OCI-LY7 (cell line): Measurements from ENCODE around the gene PRAMEF9. TPM values are rescaled to one million over a fixed set of nuclear protein-coding genes. Genes with fewer than 3 reads are reported as not detected.
"Not testable (repeated sequence)": the region's sequence is repeated elsewhere in the genome, so short reads cannot be mapped to it uniquely, and the experiment has no call there.

ENCODE experiments used
- Bru-seq: library from RNA; stranded (reverse); fragments of 400-500 nt; gene quantifications from one replicate; lab custom pipeline; 2021; lab: Mats Ljungman, UMichigan
- BruChase-seq, 2 experiments: library from RNA; stranded (reverse); fragments of 400-500 nt; gene quantifications; one replicate each; lab custom pipeline; 2021; lab: Mats Ljungman, UMichigan
- BruUV-seq: library from RNA; stranded (reverse); fragments of 400-500 nt; replicated peaks from 2 replicates; lab custom pipeline; 2021; lab: Mats Ljungman, UMichigan
- CTCF ChIA-PET: fragments of 300-600 bp; sonication (Branson Sonifier 250); formaldehyde crosslinking; loops from one replicate; lab custom pipeline; 2022; ENCODE audit warnings: antibody characterized with exemption; ENCODE audit not compliant: unreplicated experiment; lab: Charles Lee
- POLR2A ChIA-PET: fragments of 300-600 bp; sonication (Branson Sonifier 250); formaldehyde crosslinking; loops from one replicate; lab custom pipeline; 2022; ENCODE audit warnings: antibody characterized with exemption; lab: Charles Lee
- DNase-seq: peaks from one replicate; pipeline ENCODE4 v3.0.0-alpha.2; 2015; ENCODE audit warnings: low spot score
- H2AFZ ChIP-seq: fragments of 200-600 bp; sonication (generic), shearing (Covaris generic); 2 replicates; pipeline ENCODE4 v1.6.1; 2014; ENCODE audit warnings: mild to moderate bottlenecking, antibody characterized with exemption, low read length, moderate library complexity
- H3K27ac ChIP-seq: fragments of 200-600 bp; sonication (generic); 2 replicates; pipeline ENCODE4 v1.5.1; 2014; ENCODE audit warnings: mixed run types, low read depth, mild to moderate bottlenecking, moderate library complexity, low read length, inconsistent platforms; ENCODE audit not compliant: poor library complexity, severe bottlenecking
- H3K36me3 ChIP-seq: fragments of 200-600 bp; sonication (generic); 2 replicates; pipeline ENCODE4 v1.6.1; 2014; ENCODE audit warnings: mild to moderate bottlenecking, antibody characterized with exemption, low read length, moderate library complexity, mixed read lengths; ENCODE audit not compliant: insufficient read depth
- H3K4me1 ChIP-seq: fragments of 200-600 bp; sonication (generic); 2 replicates; pipeline ENCODE4 v1.5.1; 2014; ENCODE audit warnings: mild to moderate bottlenecking, low read length; ENCODE audit not compliant: insufficient read depth, poor library complexity, severe bottlenecking
- H3K4me2 ChIP-seq: fragments of 200-600 bp; sonication (generic); 2 replicates; pipeline ENCODE4 v1.6.1; 2014; ENCODE audit warnings: mild to moderate bottlenecking, low read length
- H3K4me3 ChIP-seq: fragments of 200-600 bp; sonication (generic); 2 replicates; pipeline ENCODE4 v1.5.1; 2014; ENCODE audit warnings: mild to moderate bottlenecking, low read depth, low read length; ENCODE audit not compliant: poor library complexity, severe bottlenecking
- H3K79me2 ChIP-seq: fragments of 200-600 bp; sonication (generic); 2 replicates; pipeline ENCODE4 v1.6.1; 2016; ENCODE audit warnings: low read depth, mild to moderate bottlenecking, low read length, moderate library complexity, mixed read lengths; ENCODE audit not compliant: insufficient read depth
- H3K9me2 ChIP-seq: fragments of 200-600 bp; sonication (generic); 2 replicates; pipeline ENCODE4 v1.6.1; 2016; ENCODE audit warnings: mild to moderate bottlenecking, low read length, mixed read lengths; ENCODE audit not compliant: insufficient read depth
- H3K9me3 ChIP-seq: fragments of 200-600 bp; sonication (generic); 2 replicates; pipeline ENCODE4 v1.6.1; 2014; ENCODE audit warnings: mild to moderate bottlenecking, mixed run types, low read length, mixed read lengths
- H4K20me1 ChIP-seq: fragments of 200-600 bp; sonication (generic); 2 replicates; pipeline ENCODE4 v1.6.1; 2014; ENCODE audit warnings: mild to moderate bottlenecking, antibody characterized with exemption, low read length, moderate library complexity, mixed read lengths; ENCODE audit not compliant: insufficient read depth
- intact Hi-C: fragments of 100-400 bp; cut with micrococcal nuclease; formaldehyde crosslinking; loops from one replicate; pipeline ENCODE4 v1.10.0; 2022; ENCODE audit not compliant: unreplicated experiment
- long read RNA-seq: library from polyadenylated mRNA; stranded (forward); transcript quantifications from one replicate; pipeline ENCODE4 v2.0.0, GENCODE V29; 2022
- total RNA-seq, 2 experiments: library from RNA; depleted of rRNA in 1 of 2; stranded (reverse); fragments of >200 nt in 1 of 2; shearing (Covaris generic) in 1 of 2; gene quantifications; 2 replicates each; pipeline ENCODE4 v1.2.3, GENCODE V29; 2014 to 2022

The PRAMEF9 gene
- total RNA-seq (2014; rRNA removed; shearing (Covaris generic)) (not detected in 2 replicates), total RNA-seq (2022) (not detected in 2 replicates), Bru-seq, nascent RNA (not detected), BruChase-seq, experiment 1, labeled RNA remaining after a 6-hour chase (not detected), BruChase-seq, experiment 2, labeled RNA remaining after a 2-hour chase (not detected)
- long read RNA-seq: 0 reads

DNA sequence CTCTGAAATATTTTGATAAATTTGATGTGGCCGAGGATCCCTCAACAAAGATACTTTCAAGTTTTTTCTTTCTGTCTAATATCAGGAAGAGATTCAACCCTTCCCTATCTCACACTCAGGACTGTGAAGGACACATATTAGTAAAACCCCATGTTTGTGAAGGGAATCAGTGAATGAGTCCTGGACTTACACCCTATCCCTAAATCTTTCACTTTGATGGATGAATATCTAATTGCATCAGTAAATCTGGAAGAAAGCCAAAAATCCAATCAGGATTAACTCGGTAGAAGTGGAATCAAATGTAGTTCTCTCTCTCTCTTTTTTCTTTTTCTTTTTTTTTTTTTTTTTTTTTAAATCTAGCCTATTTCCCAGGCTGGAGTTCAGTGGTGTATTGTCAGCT lies at the start of gene PRAMEF9:
PRAMEF9 (plus strand) TSS at position 301 of the 400 bp plus-strand sequence. CDS start 3,433 bp downstream, outside the sequence.
- intact Hi-C loops, H4K20me1 ChIP-seq, H2AFZ ChIP-seq, POLR2A ChIA-PET, CTCF ChIA-PET, H3K4me3 ChIP-seq, DNase-seq, H3K27ac ChIP-seq, H3K36me3 ChIP-seq, BruUV-seq, H3K9me3 ChIP-seq, H3K4me2 ChIP-seq, H3K9me2 ChIP-seq, H3K79me2 ChIP-seq, H3K4me1 ChIP-seq: not testable (repeated sequence)

- CTCF ChIA-PET, H3K79me2 ChIP-seq, POLR2A ChIA-PET, H3K4me3 ChIP-seq, H3K4me2 ChIP-seq, H4K20me1 ChIP-seq, BruUV-seq, H3K4me1 ChIP-seq, H3K36me3 ChIP-seq, H2AFZ ChIP-seq, H3K9me3 ChIP-seq, H3K9me2 ChIP-seq, DNase-seq, intact Hi-C loops, H3K27ac ChIP-seq: not testable (repeated sequence)
Observed at GRCh38 chr1:13155909-13156308, 15.7 kb upstream of the PRAMEF9 start, which contains the start of gene PRAMEF26. Gene PRAMEF26, minus strand, starts transcription at chr1:13156009. Its CDS starts 2,914 bp downstream, at chr1:13153095.

- H2AFZ ChIP-seq, H3K4me1 ChIP-seq, H3K27ac ChIP-seq, H3K36me3 ChIP-seq, BruUV-seq, H3K4me3 ChIP-seq, H3K9me2 ChIP-seq, POLR2A ChIA-PET, H3K4me2 ChIP-seq, H3K9me3 ChIP-seq, H4K20me1 ChIP-seq, intact Hi-C loops, CTCF ChIA-PET, DNase-seq, H3K79me2 ChIP-seq: not testable (repeated sequence)
Observed at GRCh38 chr1:13165531-13165930, 6.1 kb upstream of the PRAMEF9 start, which contains the start of gene HNRNPCL4. Gene HNRNPCL4, minus strand, starts transcription at chr1:13165631. Its CDS starts 164 bp downstream, at chr1:13165467.

- DNase-seq, POLR2A ChIA-PET, H3K79me2 ChIP-seq, intact Hi-C loops, H2AFZ ChIP-seq, H4K20me1 ChIP-seq, H3K4me1 ChIP-seq, H3K4me2 ChIP-seq, H3K36me3 ChIP-seq, H3K9me3 ChIP-seq, H3K9me2 ChIP-seq, BruUV-seq, H3K27ac ChIP-seq, H3K4me3 ChIP-seq, CTCF ChIA-PET: not testable (repeated sequence)
Observed at GRCh38 chr1:13201309-13201708, 29.7 kb downstream of the PRAMEF9 start, which contains the start of gene PRAMEF13. Gene PRAMEF13, minus strand, starts transcription at chr1:13201409. Its CDS starts 1,820 bp downstream, at chr1:13199589.

GRCh38 chr1:13208712-13209111 lies 37.1 kb downstream of the PRAMEF9 start:
- H4K20me1 ChIP-seq, H3K4me3 ChIP-seq, H3K9me3 ChIP-seq, BruUV-seq, POLR2A ChIA-PET, H3K4me2 ChIP-seq, intact Hi-C loops, DNase-seq, H3K27ac ChIP-seq, CTCF ChIA-PET, H2AFZ ChIP-seq, H3K79me2 ChIP-seq, H3K9me2 ChIP-seq, H3K36me3 ChIP-seq, H3K4me1 ChIP-seq: not testable (repeated sequence)

DNA sequence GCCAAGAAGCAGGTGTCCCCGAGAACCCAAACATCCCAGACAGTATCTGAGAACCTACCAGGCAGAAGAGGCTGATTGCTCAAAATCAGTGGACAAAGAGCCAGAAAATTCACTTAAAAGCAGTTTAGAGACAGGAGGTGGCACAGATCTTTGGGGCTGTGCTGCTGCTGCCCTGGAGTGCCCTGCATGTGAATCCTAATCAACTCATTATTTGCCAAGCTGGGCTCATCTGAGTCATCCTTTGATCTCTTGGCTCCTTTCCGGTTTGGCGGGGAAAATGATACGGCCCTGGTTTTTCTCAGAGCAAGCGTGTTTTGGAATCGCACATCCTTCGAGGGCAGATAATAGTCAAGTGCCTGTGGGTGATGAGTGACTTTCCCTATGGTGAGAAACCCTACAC lies 45.0 kb downstream of the PRAMEF9 start:
- H2AFZ ChIP-seq, H3K9me3 ChIP-seq, DNase-seq, H3K9me2 ChIP-seq, H3K4me1 ChIP-seq, H3K36me3 ChIP-seq, H3K4me3 ChIP-seq, H4K20me1 ChIP-seq, POLR2A ChIA-PET, H3K27ac ChIP-seq, CTCF ChIA-PET, H3K4me2 ChIP-seq, BruUV-seq, H3K79me2 ChIP-seq, intact Hi-C loops: not testable (repeated sequence)
